HUES6 (cell line): ENCODE results near the gene KRT77.

ENCODE experiments used
- H3K27ac ChIP-seq: 2 replicates; pipeline ENCODE4 v1.7.0; 2013; ENCODE audit warnings: low read depth, mild to moderate bottlenecking, low read length, inconsistent platforms
- H3K27me3 ChIP-seq: 2 replicates; pipeline ENCODE4 v1.6.1; 2013; ENCODE audit warnings: low read length; ENCODE audit not compliant: control insufficient read depth, insufficient read depth
- H3K36me3 ChIP-seq: 2 replicates; pipeline ENCODE4 v1.6.1; 2013; ENCODE audit warnings: low read length; ENCODE audit not compliant: control insufficient read depth, insufficient read depth
- H3K4me1 ChIP-seq: 2 replicates; pipeline ENCODE4 v1.6.1; 2013; ENCODE audit warnings: low read length; ENCODE audit not compliant: control insufficient read depth, insufficient read depth
- H3K4me3 ChIP-seq: 2 replicates; pipeline ENCODE4 v1.5.1; 2013; ENCODE audit warnings: low read depth, low read length
- H3K9ac ChIP-seq: one replicate; pipeline ENCODE4 v1.6.1; 2013; ENCODE audit warnings: mild to moderate bottlenecking, low read length
- H3K9me3 ChIP-seq: 2 replicates; pipeline ENCODE4 v1.6.1; 2013; ENCODE audit warnings: low read depth, low read length; ENCODE audit not compliant: control insufficient read depth, insufficient read depth

The KRT77 gene

DNA sequence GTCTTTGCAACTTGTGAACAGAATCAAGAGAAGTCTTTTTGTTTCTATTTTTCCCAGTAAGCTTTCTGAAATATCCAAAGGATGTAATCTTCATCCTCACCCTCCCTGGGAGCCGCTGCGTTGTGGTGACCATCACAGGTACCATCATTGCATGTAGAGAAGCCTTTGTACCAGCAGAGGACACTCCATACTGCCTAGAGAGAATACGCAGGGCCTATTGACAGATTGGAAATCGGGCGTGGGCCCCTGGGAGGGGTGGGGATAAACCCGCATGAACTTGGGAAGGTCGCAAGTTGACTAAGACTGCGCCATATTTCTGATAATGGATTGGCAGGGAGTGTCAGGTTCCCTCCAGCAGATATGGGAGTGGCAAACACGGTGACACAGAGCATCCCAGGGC is 35.8 kb downstream of the KRT77 start:
- no peak overlapping the region for H3K4me3 ChIP-seq
- no peak overlapping the region for H3K27ac ChIP-seq
- H3K27me3 ChIP-seq: peaks cover 17% of the 10 kb centered on the region; the same call in 1 of the 2 replicates
- no peaks in the 10 kb centered on the region for H3K36me3 ChIP-seq
- no peaks in the 10 kb centered on the region for H3K4me1 ChIP-seq
- no peak overlapping the region for H3K9ac ChIP-seq
- H3K9me3 ChIP-seq: no peaks in the 10 kb centered on the region

DNA sequence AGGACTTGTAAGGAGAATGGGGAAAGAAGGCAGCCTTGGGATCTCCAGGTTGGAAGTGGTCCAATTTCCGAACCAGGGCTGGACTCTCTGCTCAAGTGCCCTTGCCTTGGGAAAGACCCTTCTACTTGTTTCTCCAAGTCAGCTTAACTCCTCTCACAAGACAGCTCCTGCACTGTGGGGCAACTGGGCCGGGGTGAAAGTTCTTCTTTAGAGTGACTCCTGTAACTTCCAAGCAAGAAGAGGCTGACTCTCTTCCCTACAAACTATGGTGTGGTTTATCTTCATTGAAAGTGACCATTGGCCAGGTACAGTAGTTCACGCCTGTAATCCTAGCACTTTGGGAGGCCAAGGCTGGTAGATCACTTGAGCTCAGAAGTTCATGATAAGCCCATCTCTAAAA is 36.9 kb downstream of the KRT77 start:
- no peaks in the 10 kb centered on the region for H3K36me3 ChIP-seq
- H3K4me1 ChIP-seq: no peaks in the 10 kb centered on the region
- no peak overlapping the region for H3K4me3 ChIP-seq
- peaks cover 17% of the 10 kb centered on the region; the same call in 1 of the 2 replicates for H3K27me3 ChIP-seq
- H3K9ac ChIP-seq: no peak overlapping the region
- H3K27ac ChIP-seq: no peak overlapping the region
- H3K9me3 ChIP-seq: no peaks in the 10 kb centered on the region

- Histone ChIP-seq H3K27me3 (peaks cover 17% of the 10 kb centered on the region; the same call in 1 of the 2 replicates), H3K4me1 (no peaks in the 10 kb centered on the region), H3K27ac (no peak overlapping the region), H3K9me3 (no peaks in the 10 kb centered on the region), H3K4me3 (no peak overlapping the region), H3K9ac (no peak overlapping the region), H3K36me3 (no peaks in the 10 kb centered on the region)
These were observed 39.9 kb downstream of the KRT77 start for GRCh38 chr12:52663420-52663819.

DNA sequence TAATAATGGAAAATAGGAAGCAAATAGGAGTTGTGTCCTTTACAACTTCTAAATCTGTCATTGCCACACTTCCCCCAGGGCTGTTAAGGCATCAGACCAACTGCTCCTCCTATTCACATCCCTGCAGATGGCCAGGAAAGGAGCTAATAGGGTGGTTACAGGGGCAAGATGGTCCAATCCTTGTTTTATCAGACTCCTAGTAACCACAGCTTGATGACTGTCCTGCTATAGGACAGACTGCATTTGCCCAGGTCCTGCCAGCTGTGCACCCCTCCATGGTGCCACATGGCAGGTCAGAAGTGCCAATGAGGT is 40.5 kb downstream of the KRT77 start:
- Histone ChIP-seq H3K9me3 (no peaks in the 10 kb centered on the region), H3K27ac (no peak overlapping the region), H3K36me3 (no peaks in the 10 kb centered on the region), H3K4me3 (no peak overlapping the region), H3K4me1 (no peaks in the 10 kb centered on the region), H3K9ac (no peak overlapping the region), H3K27me3 (peaks cover 17% of the 10 kb centered on the region; the same call in 1 of the 2 replicates)

- Histone ChIP-seq H3K9me3 (no peaks in the 10 kb centered on the region), H3K27me3 (peaks cover 17% of the 10 kb centered on the region; the same call in 1 of the 2 replicates), H3K4me3 (no peak overlapping the region), H3K27ac (no peak overlapping the region), H3K4me1 (no peaks in the 10 kb centered on the region), H3K36me3 (no peaks in the 10 kb centered on the region), H3K9ac (no peak overlapping the region)
These were observed 41.0 kb downstream of the KRT77 start for GRCh38 chr12:52662093-52662917.

DNA sequence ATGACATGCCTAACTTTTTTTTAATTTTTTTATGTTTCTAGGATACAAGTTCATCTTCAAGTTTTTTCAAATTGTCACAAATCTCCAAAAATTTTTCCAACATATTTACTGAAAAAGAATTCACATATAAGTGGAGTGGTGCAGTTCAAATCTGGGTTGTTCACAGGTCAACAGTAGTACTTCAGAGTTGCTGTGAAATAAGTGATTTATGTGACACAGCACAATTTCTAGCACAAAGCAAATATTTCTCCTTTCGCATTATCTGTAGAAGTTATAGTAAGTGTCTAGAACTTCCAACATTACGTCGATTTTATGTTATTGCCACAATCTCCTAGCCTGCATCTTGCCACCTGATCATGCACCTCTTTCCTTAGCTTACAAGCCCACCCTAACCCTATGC is 41.7 kb downstream of the KRT77 start:
- no peaks in the 10 kb centered on the region for H3K9me3 ChIP-seq
- no peaks in the 10 kb centered on the region for H3K4me1 ChIP-seq
- H3K4me3 ChIP-seq: no peak overlapping the region
- no peak overlapping the region for H3K27ac ChIP-seq
- no peaks in the 10 kb centered on the region for H3K36me3 ChIP-seq
- H3K27me3 ChIP-seq: peaks cover 17% of the 10 kb centered on the region; the same call in 1 of the 2 replicates
- H3K9ac ChIP-seq: no peak overlapping the region

DNA sequence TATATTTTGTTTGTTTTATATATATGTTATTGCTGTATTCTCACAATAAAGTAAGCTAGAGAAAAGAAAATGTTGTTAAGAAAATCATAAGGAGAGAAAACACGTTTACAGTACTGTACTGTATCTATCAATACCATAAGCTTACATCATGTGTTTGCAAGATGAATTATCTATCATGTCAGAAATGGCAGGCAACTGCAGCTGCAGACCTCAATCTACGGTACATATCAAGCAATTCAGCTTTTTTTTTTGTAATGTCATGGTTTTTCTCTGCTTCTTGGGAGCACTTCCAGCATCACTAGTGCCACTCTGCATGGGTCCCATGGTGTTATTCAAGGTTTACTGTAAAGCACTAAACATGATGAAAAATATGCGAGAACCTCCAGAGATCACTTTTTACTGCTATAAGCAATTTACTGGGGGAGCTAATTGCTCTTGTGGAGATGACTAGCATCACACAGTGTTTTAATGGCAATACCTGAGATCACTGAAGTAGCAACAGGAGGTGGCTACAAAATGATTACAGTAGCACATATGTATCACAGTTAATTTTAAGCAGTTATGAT is 42.3 kb downstream of the KRT77 start:
- Histone ChIP-seq H3K4me3 (no peak overlapping the region), H3K9ac (no peak overlapping the region), H3K27me3 (peaks cover 10% of the 10 kb centered on the region; the same call in 1 of the 2 replicates), H3K27ac (no peak overlapping the region), H3K9me3 (no peaks in the 10 kb centered on the region), H3K4me1 (no peaks in the 10 kb centered on the region), H3K36me3 (no peaks in the 10 kb centered on the region)

GRCh38 chr12:52659951-52660350 is 43.4 kb downstream of the KRT77 start:
- no peak overlapping the region for H3K9ac ChIP-seq
- H3K27me3 ChIP-seq: peaks cover 8% of the 10 kb centered on the region; the same call in 1 of the 2 replicates
- no peaks in the 10 kb centered on the region for H3K9me3 ChIP-seq
- H3K4me1 ChIP-seq: peaks cover 3% of the 10 kb centered on the region; the same call in 1 of the 2 replicates
- no peaks in the 10 kb centered on the region for H3K36me3 ChIP-seq
- H3K27ac ChIP-seq: no peak overlapping the region
- H3K4me3 ChIP-seq: no peak overlapping the region

- no peaks in the 10 kb centered on the region for H3K36me3 ChIP-seq
- H3K9me3 ChIP-seq: no peaks in the 10 kb centered on the region
- H3K27me3 ChIP-seq: peaks cover 7% of the 10 kb centered on the region; the same call in 1 of the 2 replicates
- H3K9ac ChIP-seq: no peak overlapping the region
- no peak overlapping the region for H3K27ac ChIP-seq
- peaks cover 3% of the 10 kb centered on the region; the same call in 1 of the 2 replicates for H3K4me1 ChIP-seq
- no peak overlapping the region for H3K4me3 ChIP-seq
These were observed 43.9 kb downstream of the KRT77 start for GRCh38 chr12:52659395-52659794.

- Histone ChIP-seq H3K9me3 (no peaks in the 10 kb centered on the region), H3K36me3 (no peaks in the 10 kb centered on the region), H3K4me3 (no peak overlapping the region), H3K27me3 (no peaks in the 10 kb centered on the region; the same call in 1 of the 2 replicates), H3K27ac (no peak overlapping the region), H3K4me1 (peaks cover 3% of the 10 kb centered on the region; the same call in 1 of the 2 replicates), H3K9ac (no peak overlapping the region)
These were observed 45.1 kb downstream of the KRT77 start for GRCh38 chr12:52658196-52658595.

GRCh38 chr12:52657250-52657902 is 45.9 kb downstream of the KRT77 start:
- no peaks in the 10 kb centered on the region; the same call in 1 of the 2 replicates for H3K27me3 ChIP-seq
- no peaks in the 10 kb centered on the region for H3K9me3 ChIP-seq
- H3K4me1 ChIP-seq: peaks cover 3% of the 10 kb centered on the region; the same call in 1 of the 2 replicates
- no peaks in the 10 kb centered on the region for H3K36me3 ChIP-seq
- no peak overlapping the region for H3K27ac ChIP-seq
- H3K4me3 ChIP-seq: no peak overlapping the region
- no peak overlapping the region for H3K9ac ChIP-seq
